GM12878 (cell line): ENCODE data around the gene DNAJC5. TPM values are rescaled to one million over a fixed set of nuclear protein-coding genes. Genes with fewer than 3 reads are reported as not detected.
A peak's percentile ranks its signal among the peaks of the same experiment; 100 is the strongest.

Experiments used
- ATAC-seq: fragments of 200-7000 bp; cut with Tn5 transposase; 3 replicates; pipeline ENCODE4 v1.9.1; 2020; ENCODE audit warnings: mild to moderate bottlenecking, moderate library complexity
- BruUV-seq: library from RNA; stranded (reverse); fragments of 400-500 nt; replicated peaks from 2 replicates; lab custom pipeline; 2021; lab: Mats Ljungman, UMichigan
- CTCF ChIA-PET: fragments of 300-600 bp; sonication (Branson Sonifier 250); formaldehyde crosslinking; extraction: SDS; loops from one replicate; lab custom pipeline; 2021; ENCODE audit warnings: inconsistent platforms; lab: Yijun Ruan, JAX
- POLR2A ChIA-PET: fragments of 350-600 bp; formaldehyde crosslinking; extraction: SDS; loops from one replicate; lab custom pipeline; 2021; ENCODE audit warnings: inconsistent platforms; lab: Charles Lee
- RAD21 ChIA-PET: fragments of 300-600 bp; sonication (Branson Sonifier 250); formaldehyde crosslinking; loops from one replicate; lab custom pipeline; 2023; ENCODE audit warnings: antibody characterized with exemption; ENCODE audit not compliant: unreplicated experiment; lab: Charles Lee
- SMC1A ChIA-PET: fragments of 300-600 bp; sonication (Branson Sonifier 250); formaldehyde crosslinking; loops from one replicate; lab custom pipeline; 2023; ENCODE audit not compliant: unreplicated experiment, uncharacterized antibody; lab: Charles Lee
- DNase-seq: peaks from one replicate; pipeline ENCODE4 v3.0.0-alpha.2; 2011; ENCODE audit warnings: low read depth, low spot score
- FAIRE-seq: peaks from 3 replicates; lab custom pipeline; 2011; peaks lifted over from hg19 to GRCh38; lab: Jason Lieb, UNC
- H2AFZ ChIP-seq: 2 replicates; pipeline ENCODE4 v1.6.0; 2011; ENCODE audit warnings: low read depth, low read length, control low read depth; ENCODE audit not compliant: control insufficient read depth
- H3K27ac ChIP-seq: 2 replicates; pipeline ENCODE4 v1.5.1; 2011; ENCODE audit warnings: control low read depth; ENCODE audit not compliant: control insufficient read depth, insufficient read depth
- H3K27me3 ChIP-seq, 2 experiments: replicated peaks in 1 of 2; 2 replicates each; pipeline versions ENCODE4 v1.6.0 to v1.6.1; 2011; ENCODE audit warnings: low read length in 1 of 2; ENCODE audit not compliant: control insufficient read depth in 2 of 2, insufficient read depth in 2 of 2
- H3K36me3 ChIP-seq, 2 experiments: 2 replicates each; pipeline ENCODE4 v1.5.1; 2011; ENCODE audit warnings: low read length in 1 of 2; ENCODE audit not compliant: control insufficient read depth in 2 of 2, insufficient read depth in 2 of 2
- H3K4me1 ChIP-seq: 2 replicates; pipeline ENCODE4 v1.6.1; 2011; ENCODE audit warnings: mild to moderate bottlenecking, low read length, moderate library complexity, mixed read lengths; ENCODE audit not compliant: control insufficient read depth, insufficient read depth
- H3K4me2 ChIP-seq: 2 replicates; pipeline ENCODE4 v1.6.0; 2011; ENCODE audit warnings: control low read depth; ENCODE audit not compliant: control insufficient read depth, insufficient read depth
- H3K4me3 ChIP-seq: fragments of 200-600 bp; sonication (generic); 2 replicates; pipeline ENCODE4 v1.5.1; 2016
- H3K79me2 ChIP-seq: 2 replicates; pipeline ENCODE4 v1.6.0; 2011; ENCODE audit warnings: low read length; ENCODE audit not compliant: control insufficient read depth, insufficient read depth
- H3K9ac ChIP-seq: 2 replicates; pipeline ENCODE4 v1.8.0; 2011; ENCODE audit warnings: low read length, control low read depth, mixed read lengths; ENCODE audit not compliant: control insufficient read depth, insufficient read depth
- H3K9me3 ChIP-seq: replicated peaks from 3 replicates; pipeline ENCODE4 v1.5.1; 2011; ENCODE audit warnings: mild to moderate bottlenecking, low read length; ENCODE audit not compliant: control insufficient read depth, insufficient read depth
- H4K20me1 ChIP-seq: 2 replicates; pipeline ENCODE4 v1.6.0; 2011; ENCODE audit not compliant: control insufficient read depth, insufficient read depth
- BHLHE40 ChIP-seq, 2 experiments: fragments of 450-650 bp in 1 of 2; IDR thresholded peaks; 2 replicates each; pipeline ENCODE4 v1.6.1; 2011 to 2017; ENCODE audit warnings: low read depth in 2 of 2, borderline replicate concordance in 1 of 2, improper control_type of control experiment in 1 of 2, low read length in 1 of 2, mild to moderate bottlenecking in 1 of 2
- MLLT1 ChIP-seq: fragments of 450-650 bp; IDR thresholded peaks from 2 replicates; pipeline ENCODE4 v1.6.1; 2016; ENCODE audit warnings: mild to moderate bottlenecking
- MXI1 ChIP-seq: fragments of 150-350 bp; IDR thresholded peaks from 2 replicates; pipeline ENCODE4 v1.6.1; 2011; ENCODE audit warnings: low read depth, mild to moderate bottlenecking, inconsistent platforms, low read length, improper control_type of control experiment
- PKNOX1 ChIP-seq: fragments of 450-650 bp; IDR thresholded peaks from 2 replicates; pipeline ENCODE4 v1.6.1; 2016; ENCODE audit warnings: mild to moderate bottlenecking
- POLR2A ChIP-seq: IDR thresholded peaks from 2 replicates; pipeline ENCODE4 v1.6.1; 2011; ENCODE audit warnings: low read depth, mild to moderate bottlenecking, low read length
- POLR2AphosphoS5 ChIP-seq: IDR thresholded peaks from 2 replicates; pipeline ENCODE4 v1.6.1; 2011; ENCODE audit warnings: mild to moderate bottlenecking, low read length, inconsistent platforms
- SIN3A ChIP-seq: IDR thresholded peaks from 2 replicates; pipeline ENCODE4 v1.6.1; 2012; ENCODE audit warnings: low read depth, low read length, improper control_type of control experiment
- USF1 ChIP-seq: IDR thresholded peaks from 2 replicates; pipeline ENCODE4 v1.6.1; 2011; ENCODE audit warnings: borderline replicate concordance, low read depth, mild to moderate bottlenecking, moderate library complexity, mixed read lengths, low read length; ENCODE audit not compliant: insufficient read depth; ENCODE audit errors: extremely low read length
- ZBTB40 ChIP-seq: fragments of 450-650 bp; IDR thresholded peaks from 2 replicates; pipeline ENCODE4 v1.6.1; 2016; ENCODE audit warnings: mild to moderate bottlenecking, moderate library complexity, borderline replicate concordance
- WGBS: methylation state at CpG from one replicate; pipeline ENCODE4 v1.1.6; 2016; ENCODE audit warnings: low lambda C conversion rate; ENCODE audit not compliant: insufficient replicate concordance, insufficient coverage; ENCODE audit errors: missing lambda C conversion rate; 5-methylcytosine and 5-hydroxymethylcytosine counted together
- in situ Hi-C: fragments of 300-500 bp; cut with MboI; formaldehyde crosslinking; loops from 9 replicates; pipeline ENCODE4 v1.14.3; 2018; ENCODE audit warnings: mixed read lengths
- intact Hi-C: fragments of 100-400 bp; cut with micrococcal nuclease; formaldehyde crosslinking; loops from one replicate; pipeline ENCODE4 v1.14.2; 2022; ENCODE audit not compliant: unreplicated experiment
- polyA plus RNA-seq, 11 experiments: library from polyadenylated mRNA; depleted of rRNA in 4 of 11; unstranded in 6 of 11; stranded (reverse) in 5 of 11; fragments of >200 nt; fragmentation: Nextera tagmentation in 4 of 11; fragmentation: Illumina TruSeq in 1 of 11; extraction: Ambion mirVana in 4 of 11; extraction: Trizol in 1 of 11; gene quantifications; 1 replicate in 1 of 11; 2 replicates in 10 of 11; pipeline versions ENCODE4 v1.2.1 to v1.2.3, GENCODE V29; 2011 to 2016; ENCODE audit warnings: inconsistent platforms in 2 of 11, missing spikeins in 2 of 11, low read depth in 1 of 11
- total RNA-seq, 4 experiments: library from RNA; depleted of rRNA in 3 of 4; stranded (reverse); fragments of >200 nt in 3 of 4; fragmentation: Illumina TruSeq in 1 of 4; extraction: Trizol in 1 of 4; gene quantifications; 2 replicates each; pipeline versions ENCODE4 v1.2.1 to v1.2.3, GENCODE V29; 2013 to 2021

Gene DNAJC5
- total and polyA plus RNA-seq, 10 of the 15 experiments (the other 5 are each of a cell fraction or from before 2014, with no cell fraction given): 0.69 to 36.8 (median 17.0) TPM

- in situ Hi-C loops (no loop called here), intact Hi-C loops (no loop called here)
- BruUV-seq: no TSS peak
- Histone ChIP-seq H3K9me3 (no peaks in the 10 kb centered on the region), H3K4me2 (peak overlapping the region; percentile 93), H3K79me2 (peaks cover 50% of the 10 kb centered on the region), H3K27ac (peak overlapping the region; percentile 92), H3K27me3 (no peaks in the 10 kb centered on the region), H3K36me3 (peaks cover 7 to 15% of the 10 kb centered on the region in 2 experiments; a peak in 3 of 4 replicates), H4K20me1 (no peaks in the 10 kb centered on the region), H3K4me3 (peak overlapping the region; percentile 96), H3K4me1 (peaks cover 23% of the 10 kb centered on the region), H2AFZ (no peak overlapping the region), H3K9ac (peak overlapping the region; percentile 68)
- peak; percentile 10 for ATAC-seq
- no peak for FAIRE-seq
- RAD21 ChIA-PET: interaction anchor here (0.5 to 1.0 kb wide), 4 partner anchors 53 to 101 kb away, joined by 3 to 8 read pairs (median 6); partner anchors contain the start of genes OPRL1, RGS19 and TCEA2
- POLR2A ChIA-PET: interaction anchor here (0.6 to 1.3 kb wide), 2 partner anchors 62 to 343 kb away, joined by 3 read pairs; no protein-coding TSS in a partner anchor
- CTCF ChIA-PET: interaction anchor here (0.7 to 1.6 kb wide), 3 partner anchors 61 to 270 kb away, joined by 3 to 7 read pairs (median 4); partner anchors contain the start of genes ARFRP1 and ZGPAT
- no peak for DNase-seq
- SMC1A ChIA-PET: no interaction called here
- 72% methylated on average over 16 of the region's 16 CpGs for WGBS
- TF ChIP-seq POLR2AphosphoS5 (peak; percentile 1; the same call in 1 of the 2 replicates), BHLHE40 (IDR thresholded peaks at IDR 0.05; ENCODE audit: borderline replicate concordance in 1 of 2, low read depth in 2 of 2, low read length in 1 of 2) (peak in 1 of 2 experiments; percentile 9; a peak in 1 of 4 replicates), MXI1 (peak; percentile 42; the same call in 1 of the 2 replicates), SIN3A (0 out of 2 replicates have a peak, but pooled peaks have one; percentile 9), USF1 (no peak), ZBTB40 (no peak), POLR2A (peak; percentile 62), MLLT1 (peak; percentile 15; the same call in 1 of the 2 replicates), PKNOX1 (peak; percentile 10; the same call in 1 of the 2 replicates)
Measured at GRCh38 chr20:63977739-63978276, 82.9 kb downstream of the DNAJC5 start.
